K562 (cell line): ENCODE measurements around the gene PIK3CD.

ENCODE experiments used
- NRF1 ChIP-seq, 2 experiments: fragments of 450-650 bp; IDR thresholded peaks in 1 of 2; conservative IDR thresholded peaks in 1 of 2; 2 replicates each; pipeline ENCODE4 v1.6.1; 2014; ENCODE audit warnings: mild to moderate bottlenecking in 2 of 2
- OTX1 ChIP-seq: fragments of 450-650 bp; formaldehyde crosslinking; IDR thresholded peaks from 2 replicates; pipeline ENCODE4 v1.4.0; 2022; ENCODE audit warnings: mild to moderate bottlenecking
- RCOR1 ChIP-seq, 2 experiments: IDR thresholded peaks; 2 replicates each; pipeline ENCODE4 v1.6.1; 2012; ENCODE audit warnings: low read depth in 2 of 2, low read length in 2 of 2, borderline replicate concordance in 1 of 2, improper control_type of control experiment in 1 of 2
- ZBTB17 ChIP-seq: fragments of 450-650 bp; formaldehyde crosslinking; IDR thresholded peaks from 2 replicates; pipeline ENCODE4 v1.4.0; 2020; ENCODE audit warnings: mild to moderate bottlenecking
- ZNF253 ChIP-seq: fragments of 250-450 bp; sonication (Bioruptor Pico); conservative IDR thresholded peaks from 2 replicates; pipeline ENCODE4 v1.6.1; 2021; ENCODE audit warnings: mild to moderate bottlenecking
- TF ChIP-seq, protein P1 (sequence below), 3 experiments: IDR thresholded peaks in 2 of 3; conservative IDR thresholded peaks in 1 of 3; 2 replicates each; pipeline ENCODE4 v1.5.1; 2011 to 2012; ENCODE audit warnings: low read length in 3 of 3, mild to moderate bottlenecking in 3 of 3, control low read depth in 2 of 3, improper control_type of control experiment in 1 of 3, inconsistent platforms in 1 of 3, low read depth in 1 of 3, mixed read lengths in 1 of 3, moderate library complexity in 1 of 3; ENCODE audit not compliant: insufficient read depth in 2 of 3

DNA sequence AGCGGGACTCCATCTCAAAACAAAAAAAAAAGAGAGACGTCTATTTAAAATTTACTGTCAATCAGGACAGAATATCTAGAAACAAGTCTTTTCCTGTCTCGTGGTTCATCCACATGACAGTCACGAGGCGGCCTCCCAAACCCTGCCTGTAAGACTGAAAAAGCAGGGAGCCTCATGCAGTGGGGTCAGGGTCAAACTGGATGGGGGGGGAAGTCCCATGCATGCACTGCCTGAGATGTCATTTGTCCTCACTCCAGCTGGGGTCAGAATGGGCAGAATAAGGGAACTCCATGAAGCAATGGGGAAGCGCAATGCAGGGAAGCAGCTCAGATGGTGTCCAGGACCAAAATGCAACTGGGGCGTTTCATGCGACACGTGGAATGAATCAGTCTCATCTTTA is 85.5 kb downstream of the PIK3CD start:
- no peak for TF ChIP-seq ZNF253 (CRISPR knock-in tag)
- TF ChIP-seq ZBTB17 (CRISPR knock-in tag): no peak
- no peak for TF ChIP-seq NRF1 (conservative IDR thresholded peaks at IDR 0.05 in 1 of 2, IDR thresholded peaks at IDR 0.05 in 1 of 2)
- TF ChIP-seq, protein P1, sequence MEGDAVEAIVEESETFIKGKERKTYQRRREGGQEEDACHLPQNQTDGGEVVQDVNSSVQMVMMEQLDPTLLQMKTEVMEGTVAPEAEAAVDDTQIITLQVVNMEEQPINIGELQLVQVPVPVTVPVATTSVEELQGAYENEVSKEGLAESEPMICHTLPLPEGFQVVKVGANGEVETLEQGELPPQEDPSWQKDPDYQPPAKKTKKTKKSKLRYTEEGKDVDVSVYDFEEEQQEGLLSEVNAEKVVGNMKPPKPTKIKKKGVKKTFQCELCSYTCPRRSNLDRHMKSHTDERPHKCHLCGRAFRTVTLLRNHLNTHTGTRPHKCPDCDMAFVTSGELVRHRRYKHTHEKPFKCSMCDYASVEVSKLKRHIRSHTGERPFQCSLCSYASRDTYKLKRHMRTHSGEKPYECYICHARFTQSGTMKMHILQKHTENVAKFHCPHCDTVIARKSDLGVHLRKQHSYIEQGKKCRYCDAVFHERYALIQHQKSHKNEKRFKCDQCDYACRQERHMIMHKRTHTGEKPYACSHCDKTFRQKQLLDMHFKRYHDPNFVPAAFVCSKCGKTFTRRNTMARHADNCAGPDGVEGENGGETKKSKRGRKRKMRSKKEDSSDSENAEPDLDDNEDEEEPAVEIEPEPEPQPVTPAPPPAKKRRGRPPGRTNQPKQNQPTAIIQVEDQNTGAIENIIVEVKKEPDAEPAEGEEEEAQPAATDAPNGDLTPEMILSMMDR (IDR thresholded peaks at IDR 0.05 in 2 of 3, conservative IDR thresholded peaks at IDR 0.05 in 1 of 3; ENCODE audit: insufficient read depth in 2 of 3, low read depth in 1 of 3, low read length in 3 of 3): no peak
- no peak for TF ChIP-seq RCOR1 (IDR thresholded peaks at IDR 0.05; ENCODE audit: borderline replicate concordance in 1 of 2, low read depth in 2 of 2, low read length in 2 of 2)
- no peak for TF ChIP-seq OTX1
